Thyroid gland (tissue), 4 donors: Measurements from ENCODE around the gene GEMIN4. TPM values are rescaled to one million over a fixed set of nuclear protein-coding genes. Genes with fewer than 3 reads are reported as not detected.

Experiments
- DNase-seq, 2 donors: peaks; one replicate each; pipeline ENCODE4 v3.0.0-alpha.2; 2019
- H3K27ac ChIP-seq, 3 donors: fragments of 200-600 bp; sonication (generic); 1 replicate in 2 of 3; 2 replicates in 1 of 3; pipeline ENCODE4 v1.5.1; 2016 to 2019; ENCODE audit warnings: mild to moderate bottlenecking in 1 of 3, moderate library complexity in 1 of 3
- H3K27me3 ChIP-seq: fragments of 200-600 bp; sonication (generic); one replicate; pipeline ENCODE4 v1.5.1; 2019
- H3K36me3 ChIP-seq, 2 donors: fragments of 200-600 bp; sonication (generic); one replicate each; pipeline ENCODE4 v1.5.1; 2016 to 2019
- H3K4me1 ChIP-seq, 2 donors: fragments of 200-600 bp; sonication (generic); one replicate each; pipeline ENCODE4 v1.5.1; 2017 to 2019
- H3K4me3 ChIP-seq, 3 donors: fragments of 200-600 bp; sonication (generic); replicated peaks in 1 of 3; 1 replicate in 2 of 3; 2 replicates in 1 of 3; pipeline ENCODE4 v1.5.1; 2016; ENCODE audit warnings: mild to moderate bottlenecking in 1 of 3
- H3K9me3 ChIP-seq: fragments of 200-600 bp; sonication (generic); one replicate; pipeline ENCODE4 v1.5.1; 2017
- CTCF ChIP-seq, 6 experiments: fragments of 200-600 bp in 3 of 6; fragments of 450-650 bp in 3 of 6; sonication (generic) in 3 of 6; IDR thresholded peaks; one replicate each; pipeline ENCODE4 v1.5.1; 2016 to 2019; ENCODE audit warnings: antibody characterized with exemption in 6 of 6, mild to moderate bottlenecking in 2 of 6, inconsistent platforms in 1 of 6, moderate library complexity in 1 of 6
- POLR2A ChIP-seq, 2 donors: fragments of 450-650 bp; IDR thresholded peaks; one replicate each; pipeline ENCODE4 v1.6.1; 2017; ENCODE audit warnings: antibody characterized with exemption in 2 of 2, mild to moderate bottlenecking in 2 of 2, moderate library complexity in 1 of 2
- WGBS, 2 donors: methylation state at CpG; one replicate each; pipeline ENCODE4 v1.1.5; 2017; 5-methylcytosine and 5-hydroxymethylcytosine counted together
- intact Hi-C: fragments of 100-400 bp; cut with DNase I; formaldehyde crosslinking; loops from one replicate; pipeline ENCODE4 v1.15.1; 2023
- total RNA-seq, 4 donors: library from RNA; depleted of rRNA; stranded (reverse); fragments of >200 nt; gene quantifications; one replicate each; pipeline ENCODE4 v1.2.3, GENCODE V29; 2016

The GEMIN4 gene
- total RNA-seq, 4 donors from 2014 or later: 28.5 to 34.8 (median 31.6) TPM

GRCh38 chr17:781805-782731 is 30.0 kb upstream of the GEMIN4 start, which contains the start of the genes GLOD4 and MRM3:
GLOD4 (minus strand) TSS chr17:782280; CDS start chr17:782255, 25 bp downstream.
MRM3 (plus strand) TSS chr17:782353; CDS start chr17:782379, 26 bp downstream.
- Histone ChIP-seq H3K4me1 (peaks cover 16 to 19% of the 10 kb centered on the region in 2 donors), H3K27me3 (no peaks in the 10 kb centered on the region), H3K36me3 (peaks cover 12 to 13% of the 10 kb centered on the region in 2 donors), H3K9me3 (no peaks in the 10 kb centered on the region), H3K4me3 (peak within 1 kb of the TSS; percentile 16 to 88 (median 44)), H3K27ac (peak within 1 kb of the TSS in 2 of 3 donors; percentile 81 to 86)
- WGBS, 2 donors: 0% methylated on average over 25 to 32 of the region's 87 CpGs
- TF ChIP-seq CTCF (IDR thresholded peaks at IDR 0.05) (peak in 3 of 6 experiments; percentile 23 to 45 (median 23)), POLR2A (IDR thresholded peaks at IDR 0.05) (peak in 1 of 2 donors; percentile 67)
- peak; percentile 93 to 94 for DNase-seq
- intact Hi-C loops: no loop called here

DNA sequence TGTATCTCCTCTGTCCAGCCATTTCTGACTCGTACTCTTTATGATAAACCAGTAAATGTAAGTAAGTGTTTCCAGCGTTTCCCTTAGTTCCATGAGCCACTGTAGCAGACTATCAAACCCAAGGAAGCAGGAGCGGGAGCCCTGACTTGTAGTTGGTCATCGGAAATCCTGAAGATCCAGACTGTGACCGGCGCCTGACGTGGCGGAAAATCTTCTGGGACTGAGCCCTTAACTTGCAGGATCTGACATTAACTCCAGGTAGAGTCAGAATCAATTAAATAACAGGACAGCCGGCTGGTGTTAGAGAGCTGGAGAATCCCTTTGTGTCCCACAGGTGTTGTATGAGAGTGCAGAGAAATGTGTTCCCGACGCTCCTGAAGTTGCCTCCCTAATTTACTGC is 26.0 kb upstream of the GEMIN4 start:
- no peak overlapping the region for H3K27ac ChIP-seq
- H3K9me3 ChIP-seq: no peaks in the 10 kb centered on the region
- intact Hi-C loops: no loop called here
- 95 to 97% methylated on average over 11 of the region's 11 CpGs for WGBS, 2 donors
- H3K4me3 ChIP-seq: no peak overlapping the region
- peaks cover 30 to 41% of the 10 kb centered on the region in 2 donors for H3K36me3 ChIP-seq
- H3K27me3 ChIP-seq: no peaks in the 10 kb centered on the region
- DNase-seq: no peak
- TF ChIP-seq POLR2A (IDR thresholded peaks at IDR 0.05): no peak
- TF ChIP-seq CTCF (IDR thresholded peaks at IDR 0.05): no peak
- H3K4me1 ChIP-seq: peaks cover 9 to 10% of the 10 kb centered on the region in 2 donors

DNA sequence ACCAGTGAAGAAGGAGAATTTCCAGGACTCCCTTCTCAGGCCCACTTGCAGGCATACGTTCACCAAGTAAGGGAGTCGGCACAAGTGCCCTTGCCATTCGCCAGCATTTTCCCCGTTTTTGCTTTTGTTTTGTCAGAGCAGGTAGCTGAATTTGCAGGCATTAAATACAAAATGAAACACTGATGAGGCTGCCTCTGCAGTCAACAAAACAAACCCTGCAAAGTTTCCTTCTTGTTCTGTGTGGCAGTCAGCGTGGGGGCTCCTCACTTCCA is 22.2 kb upstream of the GEMIN4 start:
- 93 to 94% methylated on average over 5 of the region's 5 CpGs for WGBS, 2 donors
- Histone ChIP-seq H3K4me3 (no peak overlapping the region), H3K36me3 (peaks cover 54 to 65% of the 10 kb centered on the region in 2 donors), H3K4me1 (no peaks in the 10 kb centered on the region), H3K27me3 (no peaks in the 10 kb centered on the region), H3K27ac (no peak overlapping the region), H3K9me3 (no peaks in the 10 kb centered on the region)
- intact Hi-C loops: no loop called here
- no peak for DNase-seq
- TF ChIP-seq CTCF (IDR thresholded peaks at IDR 0.05): no peak
- no peak for TF ChIP-seq POLR2A (IDR thresholded peaks at IDR 0.05)

- no peaks in the 10 kb centered on the region for H3K27me3 ChIP-seq
- intact Hi-C loops: no loop called here
- no peaks in the 10 kb centered on the region for H3K4me1 ChIP-seq
- no peak overlapping the region for H3K27ac ChIP-seq
- WGBS, 2 donors: 76 to 85% methylated on average over 14 of the region's 14 CpGs
- no peak for DNase-seq
- H3K36me3 ChIP-seq: peaks cover 57 to 70% of the 10 kb centered on the region in 2 donors
- no peak overlapping the region for H3K4me3 ChIP-seq
- TF ChIP-seq CTCF (IDR thresholded peaks at IDR 0.05): no peak
- TF ChIP-seq POLR2A (IDR thresholded peaks at IDR 0.05): no peak
- H3K9me3 ChIP-seq: no peaks in the 10 kb centered on the region
Observed at GRCh38 chr17:773467-774312, 21.6 kb upstream of the GEMIN4 start.
